ENCODE data around the gene SYNGAP1.
"Not testable (repeated sequence)": the region's sequence is repeated elsewhere in the genome, so short reads cannot be mapped to it uniquely, and the experiment has no call there.

Gene SYNGAP1

GRCh38 chr6:33419580-33420490 is at the start of gene SYNGAP1:
SYNGAP1 (plus strand) TSS chr6:33420065; CDS start chr6:33420265, 200 bp downstream.
- H3K27me3 Mint-ChIP-seq (ENCODE audit: low read depth), result peaks cover 2% of the 10 kb centered on the region
- DNase-seq (ENCODE audit: low spot score), result peak; percentile 24
- H3K27ac Mint-ChIP-seq, result peak within 1 kb of the TSS; percentile 99
- H3K4me3 Mint-ChIP-seq, result peak within 1 kb of the TSS; percentile 94
- H3K9me3 Mint-ChIP-seq, result no peaks in the 10 kb centered on the region
- H3K36me3 Mint-ChIP-seq (ENCODE audit: low read depth), result peaks cover 34% of the 10 kb centered on the region
- peaks cover 73% of the 10 kb centered on the region for H3K4me1 Mint-ChIP-seq (ENCODE audit: low read depth)

- not testable (repeated sequence) for H3K36me3 Mint-ChIP-seq (ENCODE audit: low read depth); H3K27me3 Mint-ChIP-seq (ENCODE audit: low read depth); H3K9me3 Mint-ChIP-seq; DNase-seq (ENCODE audit: low spot score); H3K27ac Mint-ChIP-seq; H3K4me3 Mint-ChIP-seq
- H3K4me1 Mint-ChIP-seq (ENCODE audit: low read depth), result peaks cover 11% of the 10 kb centered on the region
These were observed 48.0 kb upstream of the SYNGAP1 start for GRCh38 chr6:33371901-33372300.

GRCh38 chr6:33372526-33373123 is 47.2 kb upstream of the SYNGAP1 start:
- H3K4me3 Mint-ChIP-seq, result no peak overlapping the region
- no peak for DNase-seq (ENCODE audit: low spot score)
- peaks cover 11% of the 10 kb centered on the region for H3K4me1 Mint-ChIP-seq (ENCODE audit: low read depth)
- H3K36me3 Mint-ChIP-seq (ENCODE audit: low read depth), result no peaks in the 10 kb centered on the region
- H3K27ac Mint-ChIP-seq, result no peak overlapping the region
- H3K27me3 Mint-ChIP-seq (ENCODE audit: low read depth), result no peaks in the 10 kb centered on the region
- H3K9me3 Mint-ChIP-seq, result no peaks in the 10 kb centered on the region

GRCh38 chr6:33373960-33374910 is 45.6 kb upstream of the SYNGAP1 start:
- H3K4me3 Mint-ChIP-seq, result no peak overlapping the region
- H3K9me3 Mint-ChIP-seq, result no peaks in the 10 kb centered on the region
- H3K27ac Mint-ChIP-seq, result no peak overlapping the region
- no peaks in the 10 kb centered on the region for H3K36me3 Mint-ChIP-seq (ENCODE audit: low read depth)
- no peak for DNase-seq (ENCODE audit: low spot score)
- no peaks in the 10 kb centered on the region for H3K27me3 Mint-ChIP-seq (ENCODE audit: low read depth)
- peaks cover 11% of the 10 kb centered on the region for H3K4me1 Mint-ChIP-seq (ENCODE audit: low read depth)

GRCh38 chr6:33375143-33375671 is 44.7 kb upstream of the SYNGAP1 start:
- DNase-seq (ENCODE audit: low spot score), result no peak
- H3K4me1 Mint-ChIP-seq (ENCODE audit: low read depth), result peaks cover 11% of the 10 kb centered on the region
- no peak overlapping the region for H3K27ac Mint-ChIP-seq
- no peaks in the 10 kb centered on the region for H3K36me3 Mint-ChIP-seq (ENCODE audit: low read depth)
- H3K4me3 Mint-ChIP-seq, result no peak overlapping the region
- no peaks in the 10 kb centered on the region for H3K9me3 Mint-ChIP-seq
- no peaks in the 10 kb centered on the region for H3K27me3 Mint-ChIP-seq (ENCODE audit: low read depth)

GRCh38 chr6:33377171-33377570 is 42.7 kb upstream of the SYNGAP1 start:
- Mint-ChIP-seq H3K4me3 (no peak overlapping the region), H3K27ac (no peak overlapping the region), H3K27me3 (ENCODE audit: low read depth) (no peaks in the 10 kb centered on the region), H3K9me3 (no peaks in the 10 kb centered on the region), H3K36me3 (ENCODE audit: low read depth) (no peaks in the 10 kb centered on the region), H3K4me1 (ENCODE audit: low read depth) (peaks cover 11% of the 10 kb centered on the region)
- DNase-seq (ENCODE audit: low spot score), result no peak

GRCh38 chr6:33379184-33379583 is 40.7 kb upstream of the SYNGAP1 start:
- H3K27ac Mint-ChIP-seq; H3K36me3 Mint-ChIP-seq (ENCODE audit: low read depth); H3K4me3 Mint-ChIP-seq; H3K27me3 Mint-ChIP-seq (ENCODE audit: low read depth); H3K4me1 Mint-ChIP-seq (ENCODE audit: low read depth); DNase-seq (ENCODE audit: low spot score); H3K9me3 Mint-ChIP-seq: not testable (repeated sequence)

GRCh38 chr6:33380272-33380981 is 39.4 kb upstream of the SYNGAP1 start:
- no peak for DNase-seq (ENCODE audit: low spot score)
- Mint-ChIP-seq H3K36me3 (ENCODE audit: low read depth) (no peaks in the 10 kb centered on the region), H3K27me3 (ENCODE audit: low read depth) (no peaks in the 10 kb centered on the region), H3K9me3 (no peaks in the 10 kb centered on the region), H3K27ac (no peak overlapping the region), H3K4me1 (ENCODE audit: low read depth) (peaks cover 5% of the 10 kb centered on the region), H3K4me3 (no peak overlapping the region)

- Mint-ChIP-seq H3K27me3 (ENCODE audit: low read depth) (no peaks in the 10 kb centered on the region), H3K9me3 (no peaks in the 10 kb centered on the region), H3K36me3 (ENCODE audit: low read depth) (no peaks in the 10 kb centered on the region), H3K4me1 (ENCODE audit: low read depth) (no peaks in the 10 kb centered on the region), H3K27ac (no peak overlapping the region), H3K4me3 (no peak overlapping the region)
- DNase-seq (ENCODE audit: low spot score), result no peak
These were observed 36.3 kb upstream of the SYNGAP1 start for GRCh38 chr6:33383427-33384185.

GRCh38 chr6:33384581-33385020 is 35.3 kb upstream of the SYNGAP1 start:
- no peak for DNase-seq (ENCODE audit: low spot score)
- no peaks in the 10 kb centered on the region for H3K4me1 Mint-ChIP-seq (ENCODE audit: low read depth)
- H3K36me3 Mint-ChIP-seq (ENCODE audit: low read depth), result no peaks in the 10 kb centered on the region
- H3K27me3 Mint-ChIP-seq (ENCODE audit: low read depth), result no peaks in the 10 kb centered on the region
- no peak overlapping the region for H3K4me3 Mint-ChIP-seq
- H3K9me3 Mint-ChIP-seq, result no peaks in the 10 kb centered on the region
- no peak overlapping the region for H3K27ac Mint-ChIP-seq

GRCh38 chr6:33390173-33390572 is 29.7 kb upstream of the SYNGAP1 start:
- H3K27me3 Mint-ChIP-seq (ENCODE audit: low read depth), result no peaks in the 10 kb centered on the region
- H3K9me3 Mint-ChIP-seq, result no peaks in the 10 kb centered on the region
- no peak for DNase-seq (ENCODE audit: low spot score)
- peak overlapping the region; percentile 90 for H3K27ac Mint-ChIP-seq
- H3K4me1 Mint-ChIP-seq (ENCODE audit: low read depth), result peaks cover 29% of the 10 kb centered on the region
- H3K36me3 Mint-ChIP-seq (ENCODE audit: low read depth), result peaks cover 23% of the 10 kb centered on the region
- no peak overlapping the region for H3K4me3 Mint-ChIP-seq

- Mint-ChIP-seq H3K4me3 (peak overlapping the region; percentile 95), H3K9me3 (no peaks in the 10 kb centered on the region), H3K4me1 (ENCODE audit: low read depth) (peaks cover 34% of the 10 kb centered on the region), H3K36me3 (ENCODE audit: low read depth) (peaks cover 27% of the 10 kb centered on the region), H3K27ac (peak overlapping the region; percentile 90), H3K27me3 (ENCODE audit: low read depth) (no peaks in the 10 kb centered on the region)
- no peak for DNase-seq (ENCODE audit: low spot score)
These were observed 29.0 kb upstream of the SYNGAP1 start for GRCh38 chr6:33390767-33391277.
